GM23338 (cell line): Measurements from ENCODE around the gene IFT88. TPM values are rescaled to one million over a fixed set of nuclear protein-coding genes. Genes with fewer than 3 reads are reported as not detected.

Source experiments
- ATAC-seq: fragments of 200-7000 bp; cut with Tn5 transposase; 3 replicates; pipeline ENCODE4 v1.9.1; 2020
- DNase-seq: peaks from one replicate; pipeline ENCODE4 v3.0.0-alpha.2; 2015; ENCODE audit warnings: low spot score
- H2AFZ ChIP-seq: fragments of 200-600 bp; sonication (generic); 2 replicates; pipeline ENCODE4 v1.8.0; 2016; ENCODE audit warnings: antibody characterized with exemption, mild to moderate bottlenecking, moderate library complexity
- H3F3A ChIP-seq: fragments of 200-600 bp; sonication (generic); replicated peaks from 2 replicates; pipeline ENCODE4 v1.8.0; 2017; ENCODE audit warnings: antibody characterized with exemption, mixed run types, low read depth
- H3K27ac ChIP-seq: fragments of 200-600 bp; sonication (generic); 2 replicates; pipeline ENCODE4 v1.6.1; 2016; ENCODE audit warnings: low read depth
- H3K27me3 ChIP-seq: fragments of 200-600 bp; sonication (generic); 2 replicates; pipeline ENCODE4 v1.8.0; 2016; ENCODE audit warnings: mild to moderate bottlenecking, mixed run types, moderate library complexity; ENCODE audit not compliant: insufficient read depth
- H3K36me3 ChIP-seq: fragments of 200-600 bp; sonication (generic); 2 replicates; pipeline ENCODE4 v1.8.0; 2016; ENCODE audit warnings: mild to moderate bottlenecking; ENCODE audit not compliant: insufficient read depth
- H3K4me1 ChIP-seq: fragments of 200-600 bp; sonication (generic); 2 replicates; pipeline ENCODE4 v1.8.0; 2016; ENCODE audit warnings: mild to moderate bottlenecking, moderate library complexity; ENCODE audit not compliant: insufficient read depth
- H3K4me2 ChIP-seq: fragments of 200-600 bp; sonication (generic); 2 replicates; pipeline ENCODE4 v1.7.1; 2017; ENCODE audit warnings: mixed run types
- H3K4me3 ChIP-seq: fragments of 200-600 bp; sonication (generic); 2 replicates; pipeline ENCODE4 v1.6.1; 2016; ENCODE audit warnings: mixed run types
- H3K79me2 ChIP-seq: fragments of 200-600 bp; sonication (generic); replicated peaks from 2 replicates; pipeline ENCODE4 v1.8.0; 2017; ENCODE audit warnings: mild to moderate bottlenecking; ENCODE audit not compliant: insufficient read depth
- H3K9me2 ChIP-seq: fragments of 200-600 bp; sonication (generic); 2 replicates; pipeline ENCODE4 v1.8.0; 2017; ENCODE audit not compliant: insufficient read depth
- H4K20me1 ChIP-seq: fragments of 200-600 bp; sonication (generic); replicated peaks from 2 replicates; pipeline ENCODE4 v1.8.0; 2017; ENCODE audit warnings: mild to moderate bottlenecking; ENCODE audit not compliant: insufficient read depth
- H3K27ac Mint-ChIP-seq: 2 replicates; pipeline ENCODE4 v1.8.0; 2020; ENCODE audit warnings: inconsistent platforms, mild to moderate bottlenecking, moderate library complexity, mixed read lengths
- H3K27me3 Mint-ChIP-seq: 3 replicates; pipeline ENCODE4 v1.8.0; 2022; ENCODE audit warnings: low read depth, mild to moderate bottlenecking, moderate library complexity, mixed read lengths, inconsistent platforms; ENCODE audit not compliant: insufficient read depth, poor library complexity
- H3K36me3 Mint-ChIP-seq: 3 replicates; pipeline ENCODE4 v1.8.0; 2021; ENCODE audit warnings: low read depth, mild to moderate bottlenecking, inconsistent platforms, moderate library complexity, mixed read lengths
- H3K4me1 Mint-ChIP-seq: 3 replicates; pipeline ENCODE4 v1.8.0; 2020; ENCODE audit warnings: mild to moderate bottlenecking, inconsistent platforms, mixed read lengths
- H3K4me3 Mint-ChIP-seq: 3 replicates; pipeline ENCODE4 v1.8.0; 2021; ENCODE audit warnings: moderate library complexity, mild to moderate bottlenecking, inconsistent platforms, mixed read lengths
- H3K9me3 Mint-ChIP-seq: 3 replicates; pipeline ENCODE4 v1.8.0; 2020; ENCODE audit warnings: moderate library complexity, mild to moderate bottlenecking, inconsistent platforms, mixed read lengths
- CTCF ChIP-seq, 2 experiments: fragments of 200-600 bp in 1 of 2; sonication (generic) in 1 of 2; conservative IDR thresholded peaks; 2 replicates each; pipeline versions ENCODE4 v1.5.1 to v1.6.1; 2016 to 2017; ENCODE audit warnings: antibody characterized with exemption in 2 of 2, low read depth in 2 of 2, mild to moderate bottlenecking in 2 of 2, moderate library complexity in 1 of 2
- EZH2 ChIP-seq: fragments of 200-600 bp; sonication (generic); IDR thresholded peaks from one replicate; pipeline ENCODE4 v1.8.0; 2017; ENCODE audit warnings: antibody characterized with exemption, mild to moderate bottlenecking, low read depth; ENCODE audit not compliant: unreplicated experiment
- EZH2phosphoT487 ChIP-seq: fragments of 200-600 bp; sonication (generic); IDR thresholded peaks from one replicate; pipeline ENCODE4 v1.8.1; 2018; ENCODE audit warnings: antibody characterized with exemption; ENCODE audit not compliant: unreplicated experiment
- NANOG ChIP-seq: IDR thresholded peaks from 2 replicates; pipeline ENCODE4 v1.6.1; 2016; ENCODE audit warnings: antibody characterized with exemption, borderline replicate concordance
- POLR2AphosphoS5 ChIP-seq: IDR thresholded peaks from 2 replicates; pipeline ENCODE4 v1.6.1; 2016; ENCODE audit warnings: antibody characterized with exemption, low read depth
- REST ChIP-seq: IDR thresholded peaks from one replicate; pipeline ENCODE4 v1.6.1; 2018; ENCODE audit warnings: antibody characterized with exemption; ENCODE audit not compliant: unreplicated experiment
- ZNF114 ChIP-seq: fragments of 250-450 bp; sonication (Bioruptor Pico); IDR thresholded peaks from 2 replicates; pipeline ENCODE4 v1.5.0; 2020; ENCODE audit warnings: mild to moderate bottlenecking, moderate library complexity
- ZNF331 ChIP-seq: fragments of 250-450 bp; sonication (Bioruptor Pico); IDR thresholded peaks from 2 replicates; pipeline ENCODE4 v1.5.0; 2020; ENCODE audit warnings: low read depth, mild to moderate bottlenecking, moderate library complexity
- polyA plus RNA-seq: library from polyadenylated mRNA; unstranded; fragments of >200 nt; fragmentation: Nextera tagmentation; extraction: Ambion mirVana; gene quantifications from 2 replicates; pipeline ENCODE4 v1.2.1, GENCODE V29; 2016
- total RNA-seq: library from RNA; depleted of rRNA; stranded (reverse); fragments of >200 nt; shearing (Covaris generic); gene quantifications from 2 replicates; pipeline ENCODE4 v1.2.3, GENCODE V29; 2014
- TF ChIP-seq, protein P1 (sequence below): IDR thresholded peaks from 2 replicates; pipeline ENCODE4 v1.6.1; 2016; ENCODE audit warnings: antibody characterized with exemption
- TF ChIP-seq, protein P2 (sequence below): fragments of 250-450 bp; sonication (Bioruptor Pico); IDR thresholded peaks from 2 replicates; pipeline ENCODE4 v1.5.0; 2020; ENCODE audit warnings: mild to moderate bottlenecking, moderate library complexity

Gene IFT88
- total and polyA plus RNA-seq, 2 experiments from 2014 or later: 8.2 to 8.7 TPM

- H3K4me2 ChIP-seq: no peak overlapping the region
- H3K79me2 ChIP-seq: no peaks in the 10 kb centered on the region
- Mint-ChIP-seq H3K27ac (no peak overlapping the region), H3K4me3 (no peak overlapping the region), H3K36me3 (no peaks in the 10 kb centered on the region), H3K27me3 (peaks cover 2% of the 10 kb centered on the region), H3K4me1 (peaks cover 3% of the 10 kb centered on the region; the same call in 2 of the 3 replicates), H3K9me3 (no peaks in the 10 kb centered on the region)
- no peaks in the 10 kb centered on the region for H3F3A ChIP-seq
- H3K27me3 ChIP-seq: no peaks in the 10 kb centered on the region
- H2AFZ ChIP-seq: no peak overlapping the region
- H3K4me3 ChIP-seq: no peak overlapping the region
- no peaks in the 10 kb centered on the region for H4K20me1 ChIP-seq
- no peak for DNase-seq
- H3K4me1 ChIP-seq: no peaks in the 10 kb centered on the region
- TF ChIP-seq EZH2phosphoT487 (no peak), POLR2AphosphoS5 (no peak), REST (no peak), CTCF (conservative IDR thresholded peaks at IDR 0.05; ENCODE audit: low read depth in 2 of 2) (no peak), EZH2 (no peak), NANOG (no peak), ZNF331 (no peak), ZNF114 (CRISPR knock-in tag) (no peak)
- TF ChIP-seq, protein P1, sequence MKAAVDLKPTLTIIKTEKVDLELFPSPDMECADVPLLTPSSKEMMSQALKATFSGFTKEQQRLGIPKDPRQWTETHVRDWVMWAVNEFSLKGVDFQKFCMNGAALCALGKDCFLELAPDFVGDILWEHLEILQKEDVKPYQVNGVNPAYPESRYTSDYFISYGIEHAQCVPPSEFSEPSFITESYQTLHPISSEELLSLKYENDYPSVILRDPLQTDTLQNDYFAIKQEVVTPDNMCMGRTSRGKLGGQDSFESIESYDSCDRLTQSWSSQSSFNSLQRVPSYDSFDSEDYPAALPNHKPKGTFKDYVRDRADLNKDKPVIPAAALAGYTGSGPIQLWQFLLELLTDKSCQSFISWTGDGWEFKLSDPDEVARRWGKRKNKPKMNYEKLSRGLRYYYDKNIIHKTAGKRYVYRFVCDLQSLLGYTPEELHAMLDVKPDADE: no peak
- no peaks in the 10 kb centered on the region for H3K36me3 ChIP-seq
- no peak overlapping the region for H3K27ac ChIP-seq
- ATAC-seq: no peak
- no peaks in the 10 kb centered on the region for H3K9me2 ChIP-seq
Observed at GRCh38 chr13:20608438-20609020, 41.6 kb downstream of the IFT88 start.

DNA sequence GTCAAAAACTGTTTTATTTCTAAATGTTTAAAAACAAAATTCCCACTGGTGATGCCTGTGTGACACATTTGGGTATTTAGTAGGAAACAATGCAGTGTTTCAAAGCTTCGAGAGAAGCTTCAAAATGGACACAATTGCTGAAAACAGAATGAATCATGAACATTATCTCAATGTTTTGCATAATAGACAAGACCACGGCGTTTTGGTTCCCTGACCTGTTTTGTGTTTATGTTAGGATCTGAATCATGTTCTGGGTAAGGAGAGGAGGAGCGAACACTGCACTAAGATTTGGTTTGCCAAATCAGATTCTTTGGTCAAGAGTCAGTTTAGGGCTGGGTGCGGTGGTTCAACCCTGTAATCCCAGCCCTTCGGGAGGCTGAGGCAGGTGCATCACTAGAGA, 42.2 kb downstream of the IFT88 start:
- Histone ChIP-seq H3K36me3 (no peaks in the 10 kb centered on the region), H3K4me3 (no peak overlapping the region), H3K27ac (no peak overlapping the region), H3K4me2 (no peak overlapping the region), H4K20me1 (no peaks in the 10 kb centered on the region), H2AFZ (no peak overlapping the region), H3K27me3 (no peaks in the 10 kb centered on the region), H3F3A (no peaks in the 10 kb centered on the region), H3K79me2 (no peaks in the 10 kb centered on the region), H3K4me1 (no peaks in the 10 kb centered on the region), H3K9me2 (no peaks in the 10 kb centered on the region)
- DNase-seq (no peak), ATAC-seq (no peak)
- Mint-ChIP-seq H3K27ac (no peak overlapping the region), H3K9me3 (no peaks in the 10 kb centered on the region), H3K27me3 (peaks cover 2% of the 10 kb centered on the region), H3K36me3 (no peaks in the 10 kb centered on the region), H3K4me3 (no peak overlapping the region), H3K4me1 (peaks cover 3% of the 10 kb centered on the region; the same call in 2 of the 3 replicates)
- TF ChIP-seq, protein P2, sequence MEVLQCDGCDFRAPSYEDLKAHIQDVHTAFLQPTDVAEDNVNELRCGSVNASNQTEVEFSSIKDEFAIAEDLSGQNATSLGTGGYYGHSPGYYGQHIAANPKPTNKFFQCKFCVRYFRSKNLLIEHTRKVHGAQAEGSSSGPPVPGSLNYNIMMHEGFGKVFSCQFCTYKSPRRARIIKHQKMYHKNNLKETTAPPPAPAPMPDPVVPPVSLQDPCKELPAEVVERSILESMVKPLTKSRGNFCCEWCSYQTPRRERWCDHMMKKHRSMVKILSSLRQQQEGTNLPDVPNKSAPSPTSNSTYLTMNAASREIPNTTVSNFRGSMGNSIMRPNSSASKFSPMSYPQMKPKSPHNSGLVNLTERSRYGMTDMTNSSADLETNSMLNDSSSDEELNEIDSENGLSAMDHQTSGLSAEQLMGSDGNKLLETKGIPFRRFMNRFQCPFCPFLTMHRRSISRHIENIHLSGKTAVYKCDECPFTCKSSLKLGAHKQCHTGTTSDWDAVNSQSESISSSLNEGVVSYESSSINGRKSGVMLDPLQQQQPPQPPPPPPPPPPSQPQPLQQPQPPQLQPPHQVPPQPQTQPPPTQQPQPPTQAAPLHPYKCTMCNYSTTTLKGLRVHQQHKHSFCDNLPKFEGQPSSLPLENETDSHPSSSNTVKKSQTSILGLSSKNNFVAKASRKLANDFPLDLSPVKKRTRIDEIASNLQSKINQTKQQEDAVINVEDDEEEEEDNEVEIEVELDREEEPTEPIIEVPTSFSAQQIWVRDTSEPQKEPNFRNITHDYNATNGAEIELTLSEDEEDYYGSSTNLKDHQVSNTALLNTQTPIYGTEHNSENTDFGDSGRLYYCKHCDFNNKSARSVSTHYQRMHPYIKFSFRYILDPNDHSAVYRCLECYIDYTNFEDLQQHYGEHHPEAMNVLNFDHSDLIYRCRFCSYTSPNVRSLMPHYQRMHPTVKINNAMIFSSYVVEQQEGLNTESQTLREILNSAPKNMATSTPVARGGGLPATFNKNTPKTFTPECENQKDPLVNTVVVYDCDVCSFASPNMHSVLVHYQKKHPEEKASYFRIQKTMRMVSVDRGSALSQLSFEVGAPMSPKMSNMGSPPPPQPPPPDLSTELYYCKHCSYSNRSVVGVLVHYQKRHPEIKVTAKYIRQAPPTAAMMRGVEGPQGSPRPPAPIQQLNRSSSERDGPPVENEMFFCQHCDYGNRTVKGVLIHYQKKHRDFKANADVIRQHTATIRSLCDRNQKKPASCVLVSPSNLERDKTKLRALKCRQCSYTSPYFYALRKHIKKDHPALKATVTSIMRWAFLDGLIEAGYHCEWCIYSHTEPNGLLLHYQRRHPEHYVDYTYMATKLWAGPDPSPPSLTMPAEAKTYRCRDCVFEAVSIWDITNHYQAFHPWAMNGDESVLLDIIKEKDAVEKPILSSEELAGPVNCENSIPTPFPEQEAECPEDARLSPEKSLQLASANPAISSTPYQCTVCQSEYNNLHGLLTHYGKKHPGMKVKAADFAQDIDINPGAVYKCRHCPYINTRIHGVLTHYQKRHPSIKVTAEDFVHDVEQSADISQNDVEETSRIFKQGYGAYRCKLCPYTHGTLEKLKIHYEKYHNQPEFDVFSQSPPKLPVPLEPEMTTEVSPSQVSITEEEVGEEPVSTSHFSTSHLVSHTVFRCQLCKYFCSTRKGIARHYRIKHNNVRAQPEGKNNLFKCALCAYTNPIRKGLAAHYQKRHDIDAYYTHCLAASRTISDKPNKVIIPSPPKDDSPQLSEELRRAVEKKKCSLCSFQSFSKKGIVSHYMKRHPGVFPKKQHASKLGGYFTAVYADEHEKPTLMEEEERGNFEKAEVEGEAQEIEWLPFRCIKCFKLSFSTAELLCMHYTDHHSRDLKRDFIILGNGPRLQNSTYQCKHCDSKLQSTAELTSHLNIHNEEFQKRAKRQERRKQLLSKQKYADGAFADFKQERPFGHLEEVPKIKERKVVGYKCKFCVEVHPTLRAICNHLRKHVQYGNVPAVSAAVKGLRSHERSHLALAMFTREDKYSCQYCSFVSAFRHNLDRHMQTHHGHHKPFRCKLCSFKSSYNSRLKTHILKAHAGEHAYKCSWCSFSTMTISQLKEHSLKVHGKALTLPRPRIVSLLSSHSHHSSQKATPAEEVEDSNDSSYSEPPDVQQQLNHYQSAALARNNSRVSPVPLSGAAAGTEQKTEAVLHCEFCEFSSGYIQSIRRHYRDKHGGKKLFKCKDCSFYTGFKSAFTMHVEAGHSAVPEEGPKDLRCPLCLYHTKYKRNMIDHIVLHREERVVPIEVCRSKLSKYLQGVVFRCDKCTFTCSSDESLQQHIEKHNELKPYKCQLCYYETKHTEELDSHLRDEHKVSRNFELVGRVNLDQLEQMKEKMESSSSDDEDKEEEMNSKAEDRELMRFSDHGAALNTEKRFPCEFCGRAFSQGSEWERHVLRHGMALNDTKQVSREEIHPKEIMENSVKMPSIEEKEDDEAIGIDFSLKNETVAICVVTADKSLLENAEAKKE: no peak
